Adrenal gland (tissue), 12 donors: ENCODE results near the gene NAV2. TPM values are rescaled to one million over a fixed set of nuclear protein-coding genes. Genes with fewer than 3 reads are reported as not detected.
A peak's percentile ranks its signal among the peaks of the same experiment; 100 is the strongest.

Experiments
- DNase-seq, 7 donors: peaks; one replicate each; pipeline ENCODE4 v3.0.0-alpha.2; 2019 to 2020
- H3K27ac ChIP-seq, 5 donors: fragments of 200-600 bp; sonication (generic) in 4 of 5; 1 replicate in 3 of 5; 2 replicates in 2 of 5; pipeline versions ENCODE4 v1.5.1 to v1.8.0; 2016 to 2020; ENCODE audit warnings: mild to moderate bottlenecking in 1 of 5
- H3K27me3 ChIP-seq: fragments of 200-600 bp; 2 replicates; pipeline ENCODE4 v1.8.0; 2021
- H3K36me3 ChIP-seq, 2 donors: fragments of 200-600 bp; replicated peaks in 1 of 2; 1 replicate in 1 of 2; 2 replicates in 1 of 2; pipeline versions ENCODE4 v1.5.1 to v1.8.0; 2018 to 2022
- H3K4me1 ChIP-seq, 2 donors: fragments of 200-600 bp; replicated peaks in 1 of 2; 1 replicate in 1 of 2; 2 replicates in 1 of 2; pipeline versions ENCODE4 v1.5.1 to v1.8.0; 2018 to 2021
- H3K4me3 ChIP-seq, 4 donors: fragments of 200-600 bp; sonication (generic) in 3 of 4; one replicate each; pipeline ENCODE4 v1.5.1; 2016 to 2018
- H3K9me3 ChIP-seq, 3 donors: fragments of 200-600 bp; sonication (generic) in 1 of 3; replicated peaks in 1 of 3; 1 replicate in 2 of 3; 2 replicates in 1 of 3; pipeline versions ENCODE4 v1.5.1 to v1.8.0; 2016 to 2021
- POLR2A ChIP-seq, 2 donors: fragments of 450-650 bp; IDR thresholded peaks; one replicate each; pipeline ENCODE4 v1.6.1; 2017; ENCODE audit warnings: antibody characterized with exemption in 2 of 2, mild to moderate bottlenecking in 2 of 2, moderate library complexity in 1 of 2
- WGBS, 4 donors: extraction: QIAGEN DNeasy Blood & Tissue Kit in 2 of 4; methylation state at CpG; one replicate each; pipeline versions ENCODE4 v1.1.5 to v1.1.7; 2013 to 2017; 5-methylcytosine and 5-hydroxymethylcytosine counted together
- intact Hi-C, 2 donors: fragments of 100-400 bp; cut with DNase I; formaldehyde crosslinking; loops; one replicate each; pipeline versions ENCODE4 v1.14.1 to v1.15.0; 2022 to 2023
- polyA plus RNA-seq, 3 donors: library from polyadenylated mRNA; stranded (reverse); fragments of 200-250 nt in 2 of 3; fragments of 350-450 nt in 1 of 3; fragmentation: Illumina TruSeq in 1 of 3; extraction: RNeasy Lipid Tissue Mini Kit (QIAGEN cat#74804) in 1 of 3; gene quantifications; one replicate each; pipeline ENCODE4 v1.2.3, GENCODE V29; 2013 to 2014
- total RNA-seq, 9 donors: library from RNA; depleted of rRNA in 4 of 9; stranded (reverse); fragments of >200 nt in 4 of 9; fragments of 120-200 nt in 1 of 9; fragmentation: NEBNext Ultra II Directional in 1 of 9; extraction: Animal tissue kit (Norgen Biotek cat#: 25700) in 1 of 9; gene quantifications; one replicate each; pipeline versions ENCODE4 v1.1.0 to v1.2.4, GENCODE V29; 2013 to 2023
- TF ChIP-seq, protein P1 (sequence below), 6 experiments: fragments of 450-650 bp in 4 of 6; fragments of 200-600 bp in 2 of 6; sonication (generic) in 1 of 6; IDR thresholded peaks; 1 replicate in 5 of 6; 2 replicates in 1 of 6; pipeline versions ENCODE4 v1.5.1 to v1.8.0; 2016 to 2021; ENCODE audit warnings: antibody characterized with exemption in 6 of 6, mild to moderate bottlenecking in 2 of 6, moderate library complexity in 1 of 6
- donor health status: healthy with polysubstance abuse.
- donor health status: Bipolar disorder and iron deficiency.
- donor health status: DM: yes; HTN: yes; CAD: no.
- donor health status: DM: no; HTN: no; CAD: no.
- donor health status: DM: no; HTN: no; CAD: no.
- donor health status: DM: yes; HTN: yes; CAD: no.

NAV2 gene
- total and polyA plus RNA-seq, 12 donors, result 1.6 to 9.2 (median 5.5) TPM

DNA sequence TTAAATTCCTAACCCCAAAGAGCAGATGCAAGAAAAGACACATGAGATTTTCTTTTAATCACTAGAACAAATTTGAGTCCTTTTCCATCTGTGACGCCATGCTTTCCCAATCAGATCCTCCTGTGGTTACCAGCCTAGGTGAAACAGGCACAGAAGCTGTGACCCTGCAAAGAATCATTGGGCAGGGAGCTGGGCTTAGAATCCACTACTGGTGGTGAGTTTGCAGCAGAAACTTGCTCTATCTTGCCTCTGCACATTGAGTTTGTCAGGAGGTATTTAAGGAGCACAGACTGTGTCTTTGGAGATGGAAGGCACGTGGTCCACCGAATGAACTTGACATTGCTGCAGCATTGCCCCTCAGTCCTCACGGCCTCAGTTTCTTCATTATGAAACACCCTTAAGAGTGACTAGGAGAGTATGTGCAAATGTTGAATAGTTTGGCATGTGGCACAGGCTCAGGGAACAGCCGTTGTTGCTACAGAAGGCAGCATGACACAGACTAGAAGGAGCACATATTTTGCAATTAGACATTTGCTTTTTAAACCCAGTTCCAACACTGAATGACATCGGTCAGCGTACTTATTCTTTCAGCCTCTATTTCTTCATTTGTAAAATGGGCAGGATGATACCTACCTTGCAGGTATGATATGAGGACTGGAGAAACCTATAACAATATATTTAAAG is 320.1 kb downstream of the NAV2 start:
- H3K27ac ChIP-seq, result no peak overlapping the region
- no peak for DNase-seq
- 80 to 98% (median 88%) methylated on average over 7 of the region's 7 CpGs for WGBS, 4 donors
- H3K27me3 ChIP-seq, result no peaks in the 10 kb centered on the region
- no peak overlapping the region for H3K4me3 ChIP-seq
- H3K4me1 ChIP-seq, result no peaks in the 10 kb centered on the region
- intact Hi-C loops, result no loop called here
- H3K36me3 ChIP-seq, result no peaks in the 10 kb centered on the region
- no peaks in the 10 kb centered on the region for H3K9me3 ChIP-seq
- TF ChIP-seq, protein P1, sequence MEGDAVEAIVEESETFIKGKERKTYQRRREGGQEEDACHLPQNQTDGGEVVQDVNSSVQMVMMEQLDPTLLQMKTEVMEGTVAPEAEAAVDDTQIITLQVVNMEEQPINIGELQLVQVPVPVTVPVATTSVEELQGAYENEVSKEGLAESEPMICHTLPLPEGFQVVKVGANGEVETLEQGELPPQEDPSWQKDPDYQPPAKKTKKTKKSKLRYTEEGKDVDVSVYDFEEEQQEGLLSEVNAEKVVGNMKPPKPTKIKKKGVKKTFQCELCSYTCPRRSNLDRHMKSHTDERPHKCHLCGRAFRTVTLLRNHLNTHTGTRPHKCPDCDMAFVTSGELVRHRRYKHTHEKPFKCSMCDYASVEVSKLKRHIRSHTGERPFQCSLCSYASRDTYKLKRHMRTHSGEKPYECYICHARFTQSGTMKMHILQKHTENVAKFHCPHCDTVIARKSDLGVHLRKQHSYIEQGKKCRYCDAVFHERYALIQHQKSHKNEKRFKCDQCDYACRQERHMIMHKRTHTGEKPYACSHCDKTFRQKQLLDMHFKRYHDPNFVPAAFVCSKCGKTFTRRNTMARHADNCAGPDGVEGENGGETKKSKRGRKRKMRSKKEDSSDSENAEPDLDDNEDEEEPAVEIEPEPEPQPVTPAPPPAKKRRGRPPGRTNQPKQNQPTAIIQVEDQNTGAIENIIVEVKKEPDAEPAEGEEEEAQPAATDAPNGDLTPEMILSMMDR (IDR thresholded peaks at IDR 0.05), result no peak
- no peak for TF ChIP-seq POLR2A (IDR thresholded peaks at IDR 0.05)

DNA sequence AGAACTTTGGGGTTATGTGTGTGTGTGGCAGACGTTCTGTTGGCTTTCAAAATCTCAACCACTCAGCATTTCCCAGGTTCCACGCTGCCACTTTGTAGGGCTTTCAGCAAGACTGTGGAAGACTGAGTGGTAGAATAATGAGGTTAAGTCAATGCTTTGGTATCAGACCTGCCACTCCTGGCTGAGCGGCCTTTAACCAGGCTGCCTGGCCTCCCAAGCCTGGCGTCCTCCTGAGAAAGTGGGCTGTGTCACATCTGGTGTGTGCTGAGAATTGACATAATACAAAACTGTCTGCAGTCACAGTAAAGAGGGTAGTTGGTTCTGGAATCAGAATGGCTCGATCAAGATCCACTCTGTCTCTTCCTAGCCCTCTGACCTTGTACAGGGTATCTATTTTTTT is 321.2 kb downstream of the NAV2 start:
- no peak overlapping the region for H3K27ac ChIP-seq
- DNase-seq, result no peak
- no peaks in the 10 kb centered on the region for H3K36me3 ChIP-seq
- H3K4me1 ChIP-seq, result no peaks in the 10 kb centered on the region
- intact Hi-C loops, result no loop called here
- no peaks in the 10 kb centered on the region for H3K27me3 ChIP-seq
- no peak for TF ChIP-seq POLR2A (IDR thresholded peaks at IDR 0.05)
- TF ChIP-seq, protein P1 (IDR thresholded peaks at IDR 0.05), result no peak
- no peaks in the 10 kb centered on the region for H3K9me3 ChIP-seq
- WGBS, 4 donors, result 91 to 100% (median 93%) methylated on average over 4 to 5 of the region's 5 CpGs
- H3K4me3 ChIP-seq, result no peak overlapping the region

- H3K27ac ChIP-seq, result no peak overlapping the region
These were observed 322.3 kb downstream of the NAV2 start for GRCh38 chr11:20034941-20035340.

DNA sequence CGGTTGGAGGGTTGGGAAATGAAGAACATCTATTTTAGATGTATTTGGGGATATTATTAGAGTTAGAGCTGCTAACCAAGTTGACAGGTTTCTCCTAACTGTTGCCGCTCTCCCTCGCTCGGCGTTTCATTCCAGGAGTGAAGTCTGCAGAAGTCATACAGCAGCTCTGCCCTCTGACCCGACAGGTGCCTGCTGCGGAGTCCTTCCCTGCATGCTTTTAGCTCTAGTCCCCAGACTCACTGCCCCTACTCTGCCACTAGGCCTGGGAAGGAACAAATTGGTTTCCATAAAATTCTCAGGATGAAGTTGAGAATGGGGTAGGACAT is 322.7 kb downstream of the NAV2 start:
- intact Hi-C loops, result no loop called here
- H3K4me1 ChIP-seq, result no peaks in the 10 kb centered on the region
- TF ChIP-seq POLR2A (IDR thresholded peaks at IDR 0.05), result no peak
- TF ChIP-seq, protein P1 (IDR thresholded peaks at IDR 0.05), result no peak

More at GRCh38 chr11:20034941-20035340, 322.3 kb downstream of the NAV2 start:
- TF ChIP-seq, protein P1 (IDR thresholded peaks at IDR 0.05), result no peak
- no peak for TF ChIP-seq POLR2A (IDR thresholded peaks at IDR 0.05)
- DNase-seq, result no peak
- H3K9me3 ChIP-seq, result no peaks in the 10 kb centered on the region
- no peaks in the 10 kb centered on the region for H3K4me1 ChIP-seq
- H3K4me3 ChIP-seq, result no peak overlapping the region
- intact Hi-C loops, result no loop called here
- WGBS, 4 donors, result 92 to 97% (median 94%) methylated on average over 5 of the region's 5 CpGs
- no peaks in the 10 kb centered on the region for H3K36me3 ChIP-seq
- H3K27me3 ChIP-seq, result no peaks in the 10 kb centered on the region

More for the DNA sequence above, 322.7 kb downstream of the NAV2 start:
- H3K27ac ChIP-seq, result peak overlapping the region in 2 of 5 donors; percentile 34 to 59
- no peak overlapping the region for H3K4me3 ChIP-seq
- H3K9me3 ChIP-seq, result no peaks in the 10 kb centered on the region
- DNase-seq, result no peak
- no peaks in the 10 kb centered on the region for H3K36me3 ChIP-seq
- 92 to 96% (median 94%) methylated on average over 7 of the region's 7 CpGs for WGBS, 4 donors
- no peaks in the 10 kb centered on the region for H3K27me3 ChIP-seq
